ENCODE results near the gene COPE.
"Not testable (repeated sequence)": the region's sequence is repeated elsewhere in the genome, so short reads cannot be mapped to it uniquely, and the experiment has no call there.

The COPE gene

GRCh38 chr19:18904334-18905057 is 14.7 kb downstream of the COPE start:
- Histone ChIP-seq H3K79me2 (ENCODE audit: low read length) (no peaks in the 10 kb centered on the region), H3K9ac (ENCODE audit: low read length) (no peak overlapping the region), H2AFZ (ENCODE audit: low read depth, low read length) (no peak overlapping the region), H3K4me3 (ENCODE audit: low read length) (no peak overlapping the region), H4K20me1 (ENCODE audit: insufficient read depth, low read length) (peaks cover 3% of the 10 kb centered on the region), H3K9me3 (ENCODE audit: insufficient read depth, low read length) (no peaks in the 10 kb centered on the region), H3K4me1 (ENCODE audit: low read length) (no peaks in the 10 kb centered on the region), H3K27ac (ENCODE audit: low read length) (no peak overlapping the region), H3K27me3 (ENCODE audit: low read depth, low read length) (no peaks in the 10 kb centered on the region), H3K36me3 (replicated peaks; ENCODE audit: low read depth, low read length) (peaks cover 25% of the 10 kb centered on the region), H3K4me2 (ENCODE audit: low read length) (no peak overlapping the region)
- TF ChIP-seq EZH2phosphoT487 (IDR thresholded peaks at IDR 0.05; ENCODE audit: low read depth) = no peak
- TF ChIP-seq CTCF (IDR thresholded peaks at IDR 0.05; ENCODE audit: low read depth, low read length) = no peak

GRCh38 chr19:18903156-18904037 is 15.8 kb downstream of the COPE start:
- TF ChIP-seq EZH2phosphoT487 (IDR thresholded peaks at IDR 0.05; ENCODE audit: low read depth) = no peak
- TF ChIP-seq CTCF (IDR thresholded peaks at IDR 0.05; ENCODE audit: low read depth, low read length) = no peak
- H4K20me1 ChIP-seq (ENCODE audit: insufficient read depth, low read length) = peaks cover 3% of the 10 kb centered on the region
- no peaks in the 10 kb centered on the region for H3K79me2 ChIP-seq (ENCODE audit: low read length)
- no peaks in the 10 kb centered on the region for H3K27me3 ChIP-seq (ENCODE audit: low read depth, low read length)
- H3K27ac ChIP-seq (ENCODE audit: low read length) = no peak overlapping the region
- no peak overlapping the region for H2AFZ ChIP-seq (ENCODE audit: low read depth, low read length)
- no peaks in the 10 kb centered on the region for H3K9me3 ChIP-seq (ENCODE audit: insufficient read depth, low read length)
- H3K36me3 ChIP-seq (replicated peaks; ENCODE audit: low read depth, low read length) = peaks cover 27% of the 10 kb centered on the region
- H3K4me1 ChIP-seq (ENCODE audit: low read length) = no peaks in the 10 kb centered on the region
- H3K4me3 ChIP-seq (ENCODE audit: low read length) = no peak overlapping the region
- no peak overlapping the region for H3K9ac ChIP-seq (ENCODE audit: low read length)
- no peak overlapping the region for H3K4me2 ChIP-seq (ENCODE audit: low read length)

- H3K9ac ChIP-seq (ENCODE audit: low read length); H3K4me2 ChIP-seq (ENCODE audit: low read length); H3K79me2 ChIP-seq (ENCODE audit: low read length); H3K9me3 ChIP-seq (ENCODE audit: insufficient read depth, low read length); H2AFZ ChIP-seq (ENCODE audit: low read depth, low read length); H4K20me1 ChIP-seq (ENCODE audit: insufficient read depth, low read length); H3K27ac ChIP-seq (ENCODE audit: low read length); H3K4me3 ChIP-seq (ENCODE audit: low read length); H3K27me3 ChIP-seq (ENCODE audit: low read depth, low read length); H3K4me1 ChIP-seq (ENCODE audit: low read length): not testable (repeated sequence)
- H3K36me3 ChIP-seq (replicated peaks; ENCODE audit: low read depth, low read length) = peaks cover 23% of the 10 kb centered on the region
Measured at GRCh38 chr19:18902519-18902918, 16.7 kb downstream of the COPE start.

- no peak overlapping the region for H2AFZ ChIP-seq (ENCODE audit: low read depth, low read length)
- peaks cover 18% of the 10 kb centered on the region for H3K36me3 ChIP-seq (replicated peaks; ENCODE audit: low read depth, low read length)
- H3K27ac ChIP-seq (ENCODE audit: low read length) = no peak overlapping the region
- no peaks in the 10 kb centered on the region; the same call in 1 of the 2 replicates for H4K20me1 ChIP-seq (ENCODE audit: insufficient read depth, low read length)
- no peaks in the 10 kb centered on the region for H3K27me3 ChIP-seq (ENCODE audit: low read depth, low read length)
- H3K9ac ChIP-seq (ENCODE audit: low read length) = no peak overlapping the region
- no peak overlapping the region for H3K4me2 ChIP-seq (ENCODE audit: low read length)
- H3K4me1 ChIP-seq (ENCODE audit: low read length) = no peaks in the 10 kb centered on the region
- no peak overlapping the region for H3K4me3 ChIP-seq (ENCODE audit: low read length)
- H3K79me2 ChIP-seq (ENCODE audit: low read length) = no peaks in the 10 kb centered on the region
- TF ChIP-seq CTCF (IDR thresholded peaks at IDR 0.05; ENCODE audit: low read depth, low read length) (no peak), EZH2phosphoT487 (IDR thresholded peaks at IDR 0.05; ENCODE audit: low read depth) (no peak)
- H3K9me3 ChIP-seq (ENCODE audit: insufficient read depth, low read length) = no peaks in the 10 kb centered on the region
Measured at GRCh38 chr19:18901491-18901890, 17.7 kb downstream of the COPE start.

All from OCI-LY3 (cell line).